H1 (cell line): ENCODE measurements around the gene COIL.
A peak's percentile ranks its signal among the peaks of the same experiment; 100 is the strongest.

Experiments
- BACH1 ChIP-seq: IDR thresholded peaks from 2 replicates; pipeline ENCODE4 v1.6.1; 2012; ENCODE audit warnings: low read length, improper control_type of control experiment
- BCL11A ChIP-seq, 2 experiments: IDR thresholded peaks; one replicate each; pipeline ENCODE4 v1.6.1; 2011; ENCODE audit warnings: low read depth in 2 of 2, low read length in 2 of 2, mild to moderate bottlenecking in 2 of 2
- CHD1 ChIP-seq: IDR thresholded peaks from 2 replicates; pipeline ENCODE4 v1.6.1; 2012; ENCODE audit warnings: low read depth, low read length, improper control_type of control experiment
- CHD2 ChIP-seq: IDR thresholded peaks from 2 replicates; pipeline ENCODE4 v1.6.1; 2012; ENCODE audit warnings: low read length, improper control_type of control experiment
- KDM1A ChIP-seq: fragments of 200-600, 300-600 bp; sonication (generic); IDR thresholded peaks from 2 replicates; pipeline ENCODE4 v1.7.1; 2016; ENCODE audit warnings: mild to moderate bottlenecking, low read length, borderline replicate concordance
- POLR2A ChIP-seq, 2 experiments: IDR thresholded peaks; 1 replicate in 1 of 2; 2 replicates in 1 of 2; pipeline ENCODE4 v1.6.1; 2011; ENCODE audit warnings: low read depth in 2 of 2, low read length in 2 of 2, mild to moderate bottlenecking in 2 of 2; ENCODE audit errors: control extremely low read depth in 1 of 2
- SIN3A ChIP-seq, 2 experiments: IDR thresholded peaks in 1 of 2; conservative IDR thresholded peaks in 1 of 2; 2 replicates each; pipeline ENCODE4 v1.6.1; 2011 to 2012; ENCODE audit warnings: low read length in 2 of 2, improper control_type of control experiment in 1 of 2, low read depth in 1 of 2, mild to moderate bottlenecking in 1 of 2
- SIRT6 ChIP-seq: IDR thresholded peaks from one replicate; pipeline ENCODE4 v1.7.1; 2012; ENCODE audit warnings: low read length, inconsistent platforms
- SIX5 ChIP-seq: IDR thresholded peaks from 2 replicates; pipeline ENCODE4 v1.6.1; 2011; ENCODE audit warnings: mild to moderate bottlenecking, low read depth, low read length
- SP1 ChIP-seq: IDR thresholded peaks from 2 replicates; pipeline ENCODE4 v1.6.1; 2011; ENCODE audit warnings: low read depth, low read length
- TAF1 ChIP-seq: IDR thresholded peaks from 2 replicates; pipeline ENCODE4 v1.6.1; 2011; ENCODE audit warnings: mild to moderate bottlenecking, low read depth, low read length
- TF ChIP-seq, protein P1 (sequence below), 3 experiments: IDR thresholded peaks; 1 replicate in 2 of 3; 2 replicates in 1 of 3; pipeline versions ENCODE4 v1.5.1 to v1.6.1; 2011; ENCODE audit warnings: low read length in 3 of 3, mild to moderate bottlenecking in 3 of 3, inconsistent platforms in 2 of 3, low read depth in 1 of 3, moderate library complexity in 1 of 3; ENCODE audit not compliant: insufficient read depth in 1 of 3; ENCODE audit errors: control extremely low read depth in 1 of 3
- TF ChIP-seq, protein P2 (sequence below): IDR thresholded peaks from 2 replicates; pipeline ENCODE4 v1.6.1; 2011; ENCODE audit warnings: low read length, improper control_type of control experiment

DNA sequence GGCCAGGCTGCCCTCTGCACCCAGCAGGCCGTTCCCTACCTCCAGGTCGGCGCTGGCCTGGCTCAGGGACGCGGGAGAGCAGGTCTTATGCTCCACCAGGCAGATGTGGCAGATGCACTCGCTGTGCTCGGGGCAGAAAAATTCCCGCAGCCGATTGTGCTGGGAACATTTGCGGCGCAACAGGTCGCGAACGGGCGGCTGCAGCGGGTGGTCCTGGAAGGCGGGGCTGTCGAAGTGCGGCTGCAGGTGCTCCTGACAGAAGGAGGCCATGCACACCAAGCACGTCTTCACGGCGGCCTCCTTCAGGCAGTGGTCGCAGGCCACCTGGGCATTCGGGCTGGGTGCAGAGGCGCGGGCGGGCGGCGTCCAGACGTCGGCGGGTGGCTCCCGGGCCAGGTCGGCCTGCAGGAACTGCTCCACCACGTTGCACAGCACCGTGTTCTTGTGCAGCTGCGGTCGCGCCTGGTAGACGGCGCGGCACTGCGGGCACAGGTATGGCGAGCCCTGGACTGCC, 47.4 kb downstream of the COIL start:
- TF ChIP-seq, protein P1, sequence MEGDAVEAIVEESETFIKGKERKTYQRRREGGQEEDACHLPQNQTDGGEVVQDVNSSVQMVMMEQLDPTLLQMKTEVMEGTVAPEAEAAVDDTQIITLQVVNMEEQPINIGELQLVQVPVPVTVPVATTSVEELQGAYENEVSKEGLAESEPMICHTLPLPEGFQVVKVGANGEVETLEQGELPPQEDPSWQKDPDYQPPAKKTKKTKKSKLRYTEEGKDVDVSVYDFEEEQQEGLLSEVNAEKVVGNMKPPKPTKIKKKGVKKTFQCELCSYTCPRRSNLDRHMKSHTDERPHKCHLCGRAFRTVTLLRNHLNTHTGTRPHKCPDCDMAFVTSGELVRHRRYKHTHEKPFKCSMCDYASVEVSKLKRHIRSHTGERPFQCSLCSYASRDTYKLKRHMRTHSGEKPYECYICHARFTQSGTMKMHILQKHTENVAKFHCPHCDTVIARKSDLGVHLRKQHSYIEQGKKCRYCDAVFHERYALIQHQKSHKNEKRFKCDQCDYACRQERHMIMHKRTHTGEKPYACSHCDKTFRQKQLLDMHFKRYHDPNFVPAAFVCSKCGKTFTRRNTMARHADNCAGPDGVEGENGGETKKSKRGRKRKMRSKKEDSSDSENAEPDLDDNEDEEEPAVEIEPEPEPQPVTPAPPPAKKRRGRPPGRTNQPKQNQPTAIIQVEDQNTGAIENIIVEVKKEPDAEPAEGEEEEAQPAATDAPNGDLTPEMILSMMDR (IDR thresholded peaks at IDR 0.05; ENCODE audit: control extremely low read depth in 1 of 3, insufficient read depth in 1 of 3, low read depth in 1 of 3, low read length in 3 of 3), result no peak
- TF ChIP-seq SIRT6 (no peak), SIN3A (conservative IDR thresholded peaks at IDR 0.05 in 1 of 2, IDR thresholded peaks at IDR 0.05 in 1 of 2; ENCODE audit: low read depth in 1 of 2, low read length in 2 of 2) (peak in 1 of 2 experiments; percentile 81; a peak in 1 of 4 replicates), KDM1A (no peak), TAF1 (no peak), POLR2A (IDR thresholded peaks at IDR 0.05; ENCODE audit: control extremely low read depth in 1 of 2, low read depth in 2 of 2, low read length in 2 of 2) (no peak), CHD2 (no peak), BCL11A (IDR thresholded peaks at IDR 0.05; ENCODE audit: low read depth in 2 of 2, low read length in 2 of 2) (no peak), CHD1 (no peak), BACH1 (no peak), SIX5 (no peak), SP1 (no peak)
- TF ChIP-seq, protein P2, sequence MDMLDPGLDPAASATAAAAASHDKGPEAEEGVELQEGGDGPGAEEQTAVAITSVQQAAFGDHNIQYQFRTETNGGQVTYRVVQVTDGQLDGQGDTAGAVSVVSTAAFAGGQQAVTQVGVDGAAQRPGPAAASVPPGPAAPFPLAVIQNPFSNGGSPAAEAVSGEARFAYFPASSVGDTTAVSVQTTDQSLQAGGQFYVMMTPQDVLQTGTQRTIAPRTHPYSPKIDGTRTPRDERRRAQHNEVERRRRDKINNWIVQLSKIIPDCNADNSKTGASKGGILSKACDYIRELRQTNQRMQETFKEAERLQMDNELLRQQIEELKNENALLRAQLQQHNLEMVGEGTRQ, result no peak
